Measurements from ENCODE around the gene TBL3.
"Not testable (repeated sequence)": the region's sequence is repeated elsewhere in the genome, so short reads cannot be mapped to it uniquely, and the experiment has no call there.

The TBL3 gene

GRCh38 chr16:1957434-1958142 lies 14.3 kb upstream of the TBL3 start:
- peaks cover 8 to 12% of the 10 kb centered on the region in 2 donors for H3K4me1 ChIP-seq (ENCODE audit: control insufficient read depth in 2 of 2, insufficient read depth in 2 of 2, low read length in 2 of 2)
- H3K9ac ChIP-seq (ENCODE audit: low read depth in 1 of 2, low read length in 2 of 2): not testable (repeated sequence)

GRCh38 chr16:1958143-1958491 lies 13.7 kb upstream of the TBL3 start:
- H3K4me1 ChIP-seq (ENCODE audit: control insufficient read depth in 2 of 2, insufficient read depth in 2 of 2, low read length in 2 of 2): peaks cover 8 to 15% of the 10 kb centered on the region in 2 donors
- H3K36me3 ChIP-seq (ENCODE audit: control insufficient read depth in 2 of 2, insufficient read depth in 2 of 2, low read length in 2 of 2): peaks cover 14 to 17% of the 10 kb centered on the region in 2 donors
- not testable (repeated sequence) for H3K4me3 ChIP-seq (ENCODE audit: low read length in 2 of 2); H3K9ac ChIP-seq (ENCODE audit: low read depth in 1 of 2, low read length in 2 of 2); H3K27ac ChIP-seq (ENCODE audit: low read depth in 2 of 2, low read length in 2 of 2); H3K9me3 ChIP-seq (ENCODE audit: control insufficient read depth in 2 of 2, low read length in 2 of 2); H3K27me3 ChIP-seq (ENCODE audit: control insufficient read depth in 2 of 2, insufficient read depth in 2 of 2, low read length in 2 of 2)

More at GRCh38 chr16:1957434-1958142, 14.3 kb upstream of the TBL3 start:
- not testable (repeated sequence) for H3K9me3 ChIP-seq (ENCODE audit: control insufficient read depth in 2 of 2, low read length in 2 of 2); H3K27me3 ChIP-seq (ENCODE audit: control insufficient read depth in 2 of 2, insufficient read depth in 2 of 2, low read length in 2 of 2); H3K27ac ChIP-seq (ENCODE audit: low read depth in 2 of 2, low read length in 2 of 2); H3K4me3 ChIP-seq (ENCODE audit: low read length in 2 of 2)
- H3K36me3 ChIP-seq (ENCODE audit: control insufficient read depth in 2 of 2, insufficient read depth in 2 of 2, low read length in 2 of 2): peaks cover 11 to 13% of the 10 kb centered on the region in 2 donors

GRCh38 chr16:1958715-1959268 lies 13.1 kb upstream of the TBL3 start:
- H3K27me3 ChIP-seq (ENCODE audit: control insufficient read depth in 2 of 2, insufficient read depth in 2 of 2, low read length in 2 of 2): no peaks in the 10 kb centered on the region
- peak overlapping the region; percentile 60 to 96 for H3K9ac ChIP-seq (ENCODE audit: low read depth in 1 of 2, low read length in 2 of 2)
- H3K27ac ChIP-seq (ENCODE audit: low read depth in 2 of 2, low read length in 2 of 2): peak overlapping the region; percentile 23 to 86
- peaks cover 15 to 22% of the 10 kb centered on the region in 2 donors for H3K4me1 ChIP-seq (ENCODE audit: control insufficient read depth in 2 of 2, insufficient read depth in 2 of 2, low read length in 2 of 2)
- H3K36me3 ChIP-seq (ENCODE audit: control insufficient read depth in 2 of 2, insufficient read depth in 2 of 2, low read length in 2 of 2): peaks cover 14 to 21% of the 10 kb centered on the region in 2 donors
- H3K9me3 ChIP-seq (ENCODE audit: control insufficient read depth in 2 of 2, low read length in 2 of 2): no peaks in the 10 kb centered on the region
- H3K4me3 ChIP-seq (ENCODE audit: low read length in 2 of 2): peak overlapping the region; percentile 85 to 93

GRCh38 chr16:1959269-1960039 lies 12.4 kb upstream of the TBL3 start, which contains the start of gene NDUFB10:
TSS of gene NDUFB10 (plus strand) at chr16:1959538. CDS start at chr16:1959625, 87 bp downstream.
- Histone ChIP-seq H3K9me3 (ENCODE audit: control insufficient read depth in 2 of 2, low read length in 2 of 2) (no peaks in the 10 kb centered on the region), H3K27ac (ENCODE audit: low read depth in 2 of 2, low read length in 2 of 2) (peak within 1 kb of the TSS; percentile 76 to 86), H3K36me3 (ENCODE audit: control insufficient read depth in 2 of 2, insufficient read depth in 2 of 2, low read length in 2 of 2) (peaks cover 14 to 21% of the 10 kb centered on the region in 2 donors), H3K4me3 (ENCODE audit: low read length in 2 of 2) (peak within 1 kb of the TSS; percentile 85 to 93), H3K27me3 (ENCODE audit: control insufficient read depth in 2 of 2, insufficient read depth in 2 of 2, low read length in 2 of 2) (no peaks in the 10 kb centered on the region), H3K9ac (ENCODE audit: low read depth in 1 of 2, low read length in 2 of 2) (peak within 1 kb of the TSS; percentile 93 to 96), H3K4me1 (ENCODE audit: control insufficient read depth in 2 of 2, insufficient read depth in 2 of 2, low read length in 2 of 2) (peaks cover 18 to 24% of the 10 kb centered on the region in 2 donors)

- Histone ChIP-seq H3K4me1 (ENCODE audit: control insufficient read depth in 2 of 2, insufficient read depth in 2 of 2, low read length in 2 of 2) (peaks cover 25 to 31% of the 10 kb centered on the region in 2 donors), H3K4me3 (ENCODE audit: low read length in 2 of 2) (peak overlapping the region in 1 of 2 donors; percentile 85), H3K9me3 (ENCODE audit: control insufficient read depth in 2 of 2, low read length in 2 of 2) (no peaks in the 10 kb centered on the region), H3K27ac (ENCODE audit: low read depth in 2 of 2, low read length in 2 of 2) (no peak overlapping the region), H3K36me3 (ENCODE audit: control insufficient read depth in 2 of 2, insufficient read depth in 2 of 2, low read length in 2 of 2) (peaks cover 14 to 21% of the 10 kb centered on the region in 2 donors), H3K27me3 (ENCODE audit: control insufficient read depth in 2 of 2, insufficient read depth in 2 of 2, low read length in 2 of 2) (no peaks in the 10 kb centered on the region), H3K9ac (ENCODE audit: low read depth in 1 of 2, low read length in 2 of 2) (peak overlapping the region; percentile 34 to 96)
These were observed 10.9 kb upstream of the TBL3 start for GRCh38 chr16:1960665-1961630.

GRCh38 chr16:1961651-1962067 lies 10.2 kb upstream of the TBL3 start:
- Histone ChIP-seq H3K27ac (ENCODE audit: low read depth in 2 of 2, low read length in 2 of 2) (no peak overlapping the region), H3K4me3 (ENCODE audit: low read length in 2 of 2) (no peak overlapping the region), H3K36me3 (ENCODE audit: control insufficient read depth in 2 of 2, insufficient read depth in 2 of 2, low read length in 2 of 2) (peaks cover 14 to 21% of the 10 kb centered on the region in 2 donors), H3K9ac (ENCODE audit: low read depth in 1 of 2, low read length in 2 of 2) (no peak overlapping the region), H3K9me3 (ENCODE audit: control insufficient read depth in 2 of 2, low read length in 2 of 2) (no peaks in the 10 kb centered on the region), H3K27me3 (ENCODE audit: control insufficient read depth in 2 of 2, insufficient read depth in 2 of 2, low read length in 2 of 2) (no peaks in the 10 kb centered on the region), H3K4me1 (ENCODE audit: control insufficient read depth in 2 of 2, insufficient read depth in 2 of 2, low read length in 2 of 2) (peaks cover 26 to 33% of the 10 kb centered on the region in 2 donors)

- H3K9me3 ChIP-seq (ENCODE audit: control insufficient read depth in 2 of 2, low read length in 2 of 2); H3K9ac ChIP-seq (ENCODE audit: low read depth in 1 of 2, low read length in 2 of 2); H3K27ac ChIP-seq (ENCODE audit: low read depth in 2 of 2, low read length in 2 of 2); H3K27me3 ChIP-seq (ENCODE audit: control insufficient read depth in 2 of 2, insufficient read depth in 2 of 2, low read length in 2 of 2); H3K4me3 ChIP-seq (ENCODE audit: low read length in 2 of 2): not testable (repeated sequence)
- peaks cover 14 to 21% of the 10 kb centered on the region in 2 donors for H3K36me3 ChIP-seq (ENCODE audit: control insufficient read depth in 2 of 2, insufficient read depth in 2 of 2, low read length in 2 of 2)
- H3K4me1 ChIP-seq (ENCODE audit: control insufficient read depth in 2 of 2, insufficient read depth in 2 of 2, low read length in 2 of 2): peaks cover 26 to 33% of the 10 kb centered on the region in 2 donors
These were observed 9.4 kb upstream of the TBL3 start for GRCh38 chr16:1962161-1963153.

GRCh38 chr16:1963806-1964505 lies 7.9 kb upstream of the TBL3 start:
- H3K9me3 ChIP-seq (ENCODE audit: control insufficient read depth in 2 of 2, low read length in 2 of 2): no peaks in the 10 kb centered on the region
- H3K27me3 ChIP-seq (ENCODE audit: control insufficient read depth in 2 of 2, insufficient read depth in 2 of 2, low read length in 2 of 2): no peaks in the 10 kb centered on the region
- peak overlapping the region; percentile 88 to 97 for H3K27ac ChIP-seq (ENCODE audit: low read depth in 2 of 2, low read length in 2 of 2)
- H3K4me3 ChIP-seq (ENCODE audit: low read length in 2 of 2): peak overlapping the region; percentile 64 to 87
- H3K36me3 ChIP-seq (ENCODE audit: control insufficient read depth in 2 of 2, insufficient read depth in 2 of 2, low read length in 2 of 2): peaks cover 14 to 21% of the 10 kb centered on the region in 2 donors
- H3K4me1 ChIP-seq (ENCODE audit: control insufficient read depth in 2 of 2, insufficient read depth in 2 of 2, low read length in 2 of 2): peaks cover 26 to 30% of the 10 kb centered on the region in 2 donors
- peak overlapping the region; percentile 53 to 85 for H3K9ac ChIP-seq (ENCODE audit: low read depth in 1 of 2, low read length in 2 of 2)

Measured in mucosa of rectum (tissue), 2 donors.